Measurements from ENCODE around the gene KRTAP19-5. TPM values are rescaled to one million over a fixed set of nuclear protein-coding genes. Genes with fewer than 3 reads are reported as not detected.

The KRTAP19-5 gene
- total RNA-seq, 5 donors from 2014 or later (not counting 1 experiment from before 2014, with no cell fraction given), result not detected

- H3K36me3 Mint-ChIP-seq, result no peaks in the 10 kb centered on the region
- no CpG with 5 or more reads among the region's 6 CpGs for whole genome bisulfite sequencing (ENCODE audit: insufficient coverage)
- CTCF ChIA-PET, result interaction anchor here in 1 of 2 donors (0.6 kb wide), 1 partner anchor 587 kb away, joined by 3 read pairs; no protein-coding TSS in a partner anchor
- Histone ChIP-seq H3K36me3 (ENCODE audit: control insufficient read depth in 2 of 2, extremely low read depth in 1 of 2, insufficient read depth in 1 of 2, low read length in 1 of 2) (no peaks in the 10 kb centered on the region), H3K9me3 (no peaks in the 10 kb centered on the region), H3K4me1 (ENCODE audit: control insufficient read depth in 1 of 2, extremely low read depth in 1 of 2, insufficient read depth in 2 of 2, low read length in 2 of 2) (no peaks in the 10 kb centered on the region), H3K27me3 (replicated peaks in 1 of 2; ENCODE audit: control insufficient read depth in 2 of 2, extremely low read depth in 1 of 2, insufficient read depth in 2 of 2, low read length in 1 of 2) (no peaks in the 10 kb centered on the region), H3K4me3 (ENCODE audit: control insufficient read depth in 1 of 2, extremely low read depth in 1 of 2, low read length in 1 of 2) (no peak overlapping the region), H3K27ac (ENCODE audit: low read length) (no peak overlapping the region)
- H3K27ac Mint-ChIP-seq, result no peak overlapping the region
- no peak overlapping the region for H3K4me3 Mint-ChIP-seq
- no peak for DNase-seq
- H3K4me1 Mint-ChIP-seq, result no peaks in the 10 kb centered on the region
- peaks cover 0 to 3% (median 0%) of the 10 kb centered on the region in 3 donors for H3K9me3 Mint-ChIP-seq
- POLR2A ChIA-PET, result no interaction called here
- H3K27me3 Mint-ChIP-seq, result peaks cover 4 to 8% of the 10 kb centered on the region in 2 donors
- no peak for ATAC-seq (replicated peaks in 1 of 4)
These were observed 32.8 kb downstream of the KRTAP19-5 start for GRCh38 chr21:30468900-30469714.

- ATAC-seq (replicated peaks in 1 of 4) (no peak), DNase-seq (no peak)
- H3K9me3 ChIP-seq, result no peaks in the 10 kb centered on the region
- no peak overlapping the region for H3K4me3 Mint-ChIP-seq
- H3K27ac ChIP-seq (ENCODE audit: low read length), result no peak overlapping the region
- CTCF ChIA-PET, result no interaction called here
- no peaks in the 10 kb centered on the region for H3K4me1 ChIP-seq (ENCODE audit: control insufficient read depth in 1 of 2, extremely low read depth in 1 of 2, insufficient read depth in 2 of 2, low read length in 2 of 2)
- POLR2A ChIA-PET, result no interaction called here
- H3K9me3 Mint-ChIP-seq, result peaks cover 0 to 3% (median 0%) of the 10 kb centered on the region in 3 donors
- H3K36me3 Mint-ChIP-seq, result no peaks in the 10 kb centered on the region
- H3K27me3 Mint-ChIP-seq, result peaks cover 4 to 8% of the 10 kb centered on the region in 2 donors
- no peaks in the 10 kb centered on the region for H3K4me1 Mint-ChIP-seq
- no peaks in the 10 kb centered on the region for H3K27me3 ChIP-seq (replicated peaks in 1 of 2; ENCODE audit: control insufficient read depth in 2 of 2, extremely low read depth in 1 of 2, insufficient read depth in 2 of 2, low read length in 1 of 2)
- no peaks in the 10 kb centered on the region for H3K36me3 ChIP-seq (ENCODE audit: control insufficient read depth in 2 of 2, extremely low read depth in 1 of 2, insufficient read depth in 1 of 2, low read length in 1 of 2)
- H3K4me3 ChIP-seq (ENCODE audit: control insufficient read depth in 1 of 2, extremely low read depth in 1 of 2, low read length in 1 of 2), result no peak overlapping the region
- WGBS (ENCODE audit: insufficient coverage), result no CpG with 5 or more reads among the region's 3 CpGs
- no peak overlapping the region for H3K27ac Mint-ChIP-seq
These were observed 38.2 kb downstream of the KRTAP19-5 start for GRCh38 chr21:30463713-30464112.

Other genes with a start within 250 kb of the KRTAP19-5 start
- gene KRTAP24-1, start 219.2 kb downstream of the KRTAP19-5 start, total RNA-seq, result not detected
- not detected for gene KRTAP25-1, start 212.6 kb downstream of the KRTAP19-5 start, total RNA-seq
- gene KRTAP26-1, start 181.8 kb downstream of the KRTAP19-5 start, total RNA-seq, result not detected
- not detected for gene KRTAP27-1, start 164.4 kb downstream of the KRTAP19-5 start, total RNA-seq
- not detected for gene KRTAP23-1, start 153.5 kb downstream of the KRTAP19-5 start, total RNA-seq
- not detected for gene KRTAP13-2, start 129.9 kb downstream of the KRTAP19-5 start, total RNA-seq
- gene KRTAP13-1, start 106.1 kb downstream of the KRTAP19-5 start, total RNA-seq, result not detected
- gene KRTAP13-3, start 76.2 kb downstream of the KRTAP19-5 start, total RNA-seq, result not detected
- gene KRTAP13-4, start 71.9 kb downstream of the KRTAP19-5 start, total RNA-seq, result not detected
- not detected for gene KRTAP15-1, start 61.9 kb downstream of the KRTAP19-5 start, total RNA-seq
- gene KRTAP19-1, start 21.8 kb downstream of the KRTAP19-5 start, total RNA-seq, result not detected
- not detected for gene KRTAP19-2, start 14.7 kb downstream of the KRTAP19-5 start, total RNA-seq
- not detected for gene KRTAP19-3, start 10.1 kb downstream of the KRTAP19-5 start, total RNA-seq
- not detected for gene KRTAP19-4, start 5.0 kb downstream of the KRTAP19-5 start, total RNA-seq
- gene KRTAP19-6, start 39.7 kb upstream of the KRTAP19-5 start, total RNA-seq, result not detected
- not detected for gene KRTAP19-7, start 59.2 kb upstream of the KRTAP19-5 start, total RNA-seq
- not detected for gene KRTAP22-2, start 88.3 kb upstream of the KRTAP19-5 start, total RNA-seq
- not detected for gene KRTAP6-3, start 90.3 kb upstream of the KRTAP19-5 start, total RNA-seq
- not detected for gene KRTAP6-2, start 96.8 kb upstream of the KRTAP19-5 start, total RNA-seq
- gene KRTAP22-1, start 98.9 kb upstream of the KRTAP19-5 start, total RNA-seq, result not detected
- not detected for gene KRTAP6-1, start 111.8 kb upstream of the KRTAP19-5 start, total RNA-seq
- not detected for gene KRTAP20-1, start 114.3 kb upstream of the KRTAP19-5 start, total RNA-seq
- not detected for gene KRTAP20-4, start 118.5 kb upstream of the KRTAP19-5 start, total RNA-seq
- not detected for gene KRTAP20-2, start 133.1 kb upstream of the KRTAP19-5 start, total RNA-seq
- gene KRTAP20-3, start 140.7 kb upstream of the KRTAP19-5 start, total RNA-seq, result not detected
- gene KRTAP21-3, start 216.6 kb upstream of the KRTAP19-5 start, total RNA-seq, result not detected
- gene KRTAP21-2, start 245.1 kb upstream of the KRTAP19-5 start, total RNA-seq, result not detected